ENCODE results near the gene ZNF786. TPM values are rescaled to one million over a fixed set of nuclear protein-coding genes. Genes with fewer than 3 reads are reported as not detected.
"Not testable (repeated sequence)": the region's sequence is repeated elsewhere in the genome, so short reads cannot be mapped to it uniquely, and the experiment has no call there.

The ZNF786 gene
- total RNA-seq (2014; rRNA removed; shearing (Covaris generic)): 3.6 and 4.1 TPM in 2 replicates
- 2.1 and 2.3 TPM in 2 replicates for polyA plus RNA-seq (2015; cell fraction: cytosol; rRNA removed)
- 2.6 and 4.2 TPM in 2 replicates for polyA plus RNA-seq (2015; cell fraction: nucleus; rRNA removed)

GRCh38 chr7:149090397-149091195 is at the start of gene ZNF786:
ZNF786 (minus strand) TSS chr7:149090718; CDS start chr7:149090640, 78 bp downstream.
- peak; percentile 80 for DNase-seq (ENCODE audit: low read depth)

- no peak for DNase-seq (ENCODE audit: low read depth)
These were observed 45.6 kb upstream of the ZNF786 start for GRCh38 chr7:149136118-149136517.

- DNase-seq (ENCODE audit: low read depth): no peak
These were observed 42.7 kb upstream of the ZNF786 start for GRCh38 chr7:149133028-149133710.

GRCh38 chr7:149130572-149131198 is 40.2 kb upstream of the ZNF786 start:
- no peak for DNase-seq (ENCODE audit: low read depth)

GRCh38 chr7:149126662-149127266 is 36.2 kb upstream of the ZNF786 start:
- DNase-seq (ENCODE audit: low read depth): peak; percentile 54

- peak; percentile 89 for DNase-seq (ENCODE audit: low read depth)
These were observed 35.5 kb upstream of the ZNF786 start, which contains the start of gene ZNF425 for GRCh38 chr7:149125863-149126661. ZNF425 (minus strand) TSS chr7:149126324; CDS start chr7:149126213, 111 bp downstream.

- peak; percentile 19 for DNase-seq (ENCODE audit: low read depth)
These were observed 34.8 kb upstream of the ZNF786 start for GRCh38 chr7:149125189-149125862.

GRCh38 chr7:149109969-149110368 is 19.5 kb upstream of the ZNF786 start:
- peak; percentile 57 for DNase-seq (ENCODE audit: low read depth)

GRCh38 chr7:149104749-149105148 is 14.2 kb upstream of the ZNF786 start:
- no peak for DNase-seq (ENCODE audit: low read depth)

- DNase-seq (ENCODE audit: low read depth): no peak
These were observed 13.7 kb upstream of the ZNF786 start for GRCh38 chr7:149104214-149104613.

- DNase-seq (ENCODE audit: low read depth): no peak
These were observed 12.9 kb upstream of the ZNF786 start for GRCh38 chr7:149103424-149103823.

- no peak for DNase-seq (ENCODE audit: low read depth)
These were observed 12.1 kb upstream of the ZNF786 start for GRCh38 chr7:149102666-149103065.

GRCh38 chr7:149100821-149101220 is 10.3 kb upstream of the ZNF786 start:
- no peak for DNase-seq (ENCODE audit: low read depth)

GRCh38 chr7:149099058-149099457 is 8.5 kb upstream of the ZNF786 start:
- DNase-seq (ENCODE audit: low read depth): no peak

- DNase-seq (ENCODE audit: low read depth): no peak
These were observed 6.6 kb upstream of the ZNF786 start for GRCh38 chr7:149097088-149097487.

GRCh38 chr7:149093228-149093627 is 2.7 kb upstream of the ZNF786 start:
- no peak for DNase-seq (ENCODE audit: low read depth)

- not testable (repeated sequence) for DNase-seq (ENCODE audit: low read depth)
These were observed 1.7 kb upstream of the ZNF786 start for GRCh38 chr7:149092244-149092643.

GRCh38 chr7:149087376-149087775 is 3.1 kb downstream of the ZNF786 start:
- DNase-seq (ENCODE audit: low read depth): no peak

- DNase-seq (ENCODE audit: low read depth): no peak
These were observed 4.7 kb downstream of the ZNF786 start for GRCh38 chr7:149085866-149086265.

GRCh38 chr7:149084407-149084806 is 6.1 kb downstream of the ZNF786 start:
- no peak for DNase-seq (ENCODE audit: low read depth)
